ENCODE data around the gene SAMD11. TPM values are rescaled to one million over a fixed set of nuclear protein-coding genes. Genes with fewer than 3 reads are reported as not detected.

The SAMD11 gene
- total and polyA plus RNA-seq, 2 of the 13 experiments (the other 11 are each of a cell fraction or from before 2014, with no cell fraction given): 0.11 TPM; not detected in 1

GRCh38 chr1:913491-914130 lies 10.1 kb upstream of the SAMD11 start:
- ATAC-seq: no peak; the same call in 2 of the 3 replicates
- Histone ChIP-seq H3K27me3 (ENCODE audit: control insufficient read depth in 1 of 2, insufficient read depth in 2 of 2, low read length in 2 of 2) (peaks cover 33 to 79% of the 10 kb centered on the region in 2 experiments), H3K27ac (ENCODE audit: extremely low read length, insufficient read depth, low read length) (no peak overlapping the region), H3K79me2 (ENCODE audit: insufficient read depth, low read length) (no peaks in the 10 kb centered on the region), H2AFZ (ENCODE audit: low read length) (no peak overlapping the region), H3K4me3 (replicated peaks in 1 of 3; ENCODE audit: insufficient read depth in 1 of 3, low read depth in 2 of 3, low read length in 3 of 3) (no peak overlapping the region), H4K20me1 (ENCODE audit: insufficient read depth, low read length) (no peaks in the 10 kb centered on the region), H3K9me3 (ENCODE audit: low read length) (no peaks in the 10 kb centered on the region), H3K9ac (ENCODE audit: insufficient read depth, low read depth, low read length) (no peak overlapping the region), H3K4me1 (ENCODE audit: insufficient read depth, low read length) (peaks cover 49% of the 10 kb centered on the region), H3K4me2 (ENCODE audit: low read depth, low read length) (0 out of 2 replicates have a peak overlapping the region, but pooled peaks have one; percentile 64), H3K36me3 (replicated peaks in 1 of 2; ENCODE audit: control insufficient read depth in 1 of 2, insufficient read depth in 2 of 2, low read length in 2 of 2) (no peaks in the 10 kb centered on the region)
- ChIA-PET POLR2A (no interaction called here), CTCF (ENCODE audit: low intra/inter-chr PET ratio, low total read pairs) (interaction anchor here (1.4 kb wide), 1 partner anchor 7 kb away, joined by 3 read pairs; no protein-coding TSS in a partner anchor)
- no TSS peak for BruUV-seq (replicated peaks)
- 36% methylated on average over 11 of the region's 16 CpGs for WGBS (ENCODE audit: low lambda C conversion rate)
- no peak for DNase-seq (ENCODE audit: low spot score)
- TF ChIP-seq CBX2 (IDR thresholded peaks at IDR 0.05; ENCODE audit: low read depth, low read length): no peak
- TF ChIP-seq CBX2 (CRISPR knock-in tag; IDR thresholded peaks at IDR 0.05; ENCODE audit: low read depth): no peak
- peak; percentile 68 for TF ChIP-seq MNT (IDR thresholded peaks at IDR 0.05)
- intact Hi-C loops (cut with micrococcal nuclease; ENCODE audit: unreplicated experiment): no loop called here
- no peak for FAIRE-seq
- in situ Hi-C loops (cut with HindIII; ENCODE audit: extremely low pct_ligation_motif_present, low pct_unique_long_range_greater_than_20kb): no loop called here

- no peak for ATAC-seq
- Histone ChIP-seq H4K20me1 (ENCODE audit: insufficient read depth, low read length) (no peaks in the 10 kb centered on the region), H3K4me3 (replicated peaks in 1 of 3; ENCODE audit: insufficient read depth in 1 of 3, low read depth in 2 of 3, low read length in 3 of 3) (no peak overlapping the region), H3K9ac (ENCODE audit: insufficient read depth, low read depth, low read length) (no peak overlapping the region), H3K27me3 (ENCODE audit: control insufficient read depth in 1 of 2, insufficient read depth in 2 of 2, low read length in 2 of 2) (peaks cover 35 to 86% of the 10 kb centered on the region in 2 experiments), H2AFZ (ENCODE audit: low read length) (no peak overlapping the region), H3K4me1 (ENCODE audit: insufficient read depth, low read length) (peaks cover 49% of the 10 kb centered on the region), H3K9me3 (ENCODE audit: low read length) (no peaks in the 10 kb centered on the region), H3K79me2 (ENCODE audit: insufficient read depth, low read length) (no peaks in the 10 kb centered on the region), H3K4me2 (ENCODE audit: low read depth, low read length) (no peak overlapping the region), H3K36me3 (replicated peaks in 1 of 2; ENCODE audit: control insufficient read depth in 1 of 2, insufficient read depth in 2 of 2, low read length in 2 of 2) (no peaks in the 10 kb centered on the region), H3K27ac (ENCODE audit: extremely low read length, insufficient read depth, low read length) (no peak overlapping the region)
- in situ Hi-C loops (cut with HindIII; ENCODE audit: extremely low pct_ligation_motif_present, low pct_unique_long_range_greater_than_20kb): no loop called here
- POLR2A ChIA-PET: no interaction called here
- FAIRE-seq: no peak
- no peak for DNase-seq (ENCODE audit: low spot score)
- BruUV-seq (replicated peaks): no TSS peak
- WGBS (ENCODE audit: low lambda C conversion rate): 49% methylated on average over 15 of the region's 21 CpGs
- TF ChIP-seq GABPA (IDR thresholded peaks at IDR 0.05; ENCODE audit: low read depth, low read length) (no peak), GABPA (CRISPR knock-in tag; IDR thresholded peaks at IDR 0.05; ENCODE audit: low read depth) (no peak)
- CTCF ChIA-PET (ENCODE audit: low intra/inter-chr PET ratio, low total read pairs): no interaction called here
- intact Hi-C loops (cut with micrococcal nuclease; ENCODE audit: unreplicated experiment): no loop called here
These were observed 9.4 kb upstream of the SAMD11 start for GRCh38 chr1:914131-914890.

All from HepG2 (cell line).